WTC11 (cell line): ENCODE results near the gene GPC6. TPM values are rescaled to one million over a fixed set of nuclear protein-coding genes. Genes with fewer than 3 reads are reported as not detected.

Experiments
- ATAC-seq: fragments of 200-7000 bp; cut with Tn5 transposase; 2 replicates; pipeline ENCODE4 v1.10.0; 2021; ENCODE audit warnings: mild to moderate bottlenecking, moderate library complexity
- CTCF ChIA-PET: fragments of 300-600 bp; sonication (Branson Sonifier 250); formaldehyde crosslinking; loops from one replicate; lab custom pipeline; 2021; ENCODE audit warnings: antibody characterized with exemption; lab: Charles Lee
- POLR2A ChIA-PET: fragments of 350-600 bp; sonication (Branson Sonifier 250); formaldehyde crosslinking; loops from one replicate; lab custom pipeline; 2021; ENCODE audit warnings: antibody characterized with exemption; lab: Charles Lee
- DNase-seq: peaks from one replicate; pipeline ENCODE4 v3.0.0; 2021; ENCODE audit warnings: low spot score
- H3K27ac Mint-ChIP-seq: 2 replicates; pipeline ENCODE4 v1.8.0; 2021; ENCODE audit warnings: mixed read lengths
- H3K27me3 Mint-ChIP-seq: 2 replicates; pipeline ENCODE4 v1.8.0; 2021; ENCODE audit warnings: low read depth, mild to moderate bottlenecking, moderate library complexity, mixed read lengths
- H3K36me3 Mint-ChIP-seq: 2 replicates; pipeline ENCODE4 v1.8.0; 2021; ENCODE audit warnings: mixed read lengths
- H3K4me1 Mint-ChIP-seq: 2 replicates; pipeline ENCODE4 v1.8.0; 2022; ENCODE audit warnings: mixed read lengths
- H3K4me3 Mint-ChIP-seq: 2 replicates; pipeline ENCODE4 v1.8.0; 2021; ENCODE audit warnings: mild to moderate bottlenecking, moderate library complexity, mixed read lengths
- H3K9me3 Mint-ChIP-seq: 2 replicates; pipeline ENCODE4 v1.8.0; 2021; ENCODE audit warnings: mixed read lengths
- ERG ChIP-seq: fragments of 250-450 bp; sonication (Bioruptor Pico); IDR thresholded peaks from 2 replicates; pipeline ENCODE4 v1.8.0; 2021; ENCODE audit warnings: mild to moderate bottlenecking
- IRF2 ChIP-seq: sonication (generic); formaldehyde crosslinking; IDR thresholded peaks from 2 replicates; pipeline ENCODE4 v1.8.0; 2022; ENCODE audit warnings: low read depth, missing genetic modification reagents, borderline replicate concordance
- JUN ChIP-seq: sonication (generic); formaldehyde crosslinking; IDR thresholded peaks from 2 replicates; pipeline ENCODE4 v1.8.0; 2023; ENCODE audit warnings: mild to moderate bottlenecking, missing genetic modification reagents
- KAT7 ChIP-seq: sonication (generic); formaldehyde crosslinking; IDR thresholded peaks from 2 replicates; pipeline ENCODE4 v1.8.1; 2023; ENCODE audit warnings: missing genetic modification reagents, mild to moderate bottlenecking, borderline replicate concordance
- NR1H2 ChIP-seq: sonication (generic); formaldehyde crosslinking; IDR thresholded peaks from 2 replicates; pipeline ENCODE4 v1.9.0; 2021; ENCODE audit warnings: mild to moderate bottlenecking, moderate library complexity, missing genetic modification reagents
- PRRX2 ChIP-seq: fragments of 250-450 bp; sonication (Bioruptor Pico); IDR thresholded peaks from 2 replicates; pipeline ENCODE4 v1.8.0; 2021; ENCODE audit warnings: mild to moderate bottlenecking
- RORB ChIP-seq: fragments of 250-450 bp; sonication (Bioruptor Pico); IDR thresholded peaks from 2 replicates; pipeline ENCODE4 v1.9.0; 2021; ENCODE audit warnings: mild to moderate bottlenecking
- TP53 ChIP-seq: sonication (generic); formaldehyde crosslinking; IDR thresholded peaks from 2 replicates; pipeline ENCODE4 v1.8.1; 2023; ENCODE audit warnings: mild to moderate bottlenecking, missing genetic modification reagents
- ZBTB21 ChIP-seq: sonication (generic); formaldehyde crosslinking; IDR thresholded peaks from 2 replicates; pipeline ENCODE4 v1.8.1; 2023; ENCODE audit warnings: mild to moderate bottlenecking, missing genetic modification reagents, borderline replicate concordance
- ZNF263 ChIP-seq: sonication (generic); formaldehyde crosslinking; IDR thresholded peaks from 2 replicates; pipeline ENCODE4 v1.8.1; 2022; ENCODE audit warnings: low read depth, mild to moderate bottlenecking, moderate library complexity, missing genetic modification reagents
- total RNA-seq: library from RNA; stranded (reverse); gene quantifications from 3 replicates; pipeline ENCODE4 v1.2.3, GENCODE V29; 2021
- TF ChIP-seq, protein P1 (sequence below): sonication (generic); formaldehyde crosslinking; IDR thresholded peaks from 2 replicates; pipeline ENCODE4 v1.8.1; 2023; ENCODE audit warnings: mild to moderate bottlenecking, moderate library complexity, missing genetic modification reagents
- TF ChIP-seq, protein P2 (sequence below): fragments of 250-450 bp; sonication (Bioruptor Pico); IDR thresholded peaks from 2 replicates; pipeline ENCODE4 v2.1.2; 2022; ENCODE audit warnings: mild to moderate bottlenecking, moderate library complexity
- TF ChIP-seq, protein P3 (sequence below): sonication (generic); formaldehyde crosslinking; IDR thresholded peaks from 2 replicates; pipeline ENCODE4 v1.8.1; 2023; ENCODE audit warnings: mild to moderate bottlenecking, missing genetic modification reagents, borderline replicate concordance
- TF ChIP-seq, protein P4 (sequence below): sonication (generic); formaldehyde crosslinking; IDR thresholded peaks from 2 replicates; pipeline ENCODE4 v1.8.0; 2023; ENCODE audit warnings: missing genetic modification reagents

GPC6 gene
- total RNA-seq, 1 experiment from 2014 or later, result 19.5 TPM

GRCh38 chr13:93268327-93269028 lies 41.9 kb downstream of the GPC6 start (continued):
- TF ChIP-seq, protein P1, sequence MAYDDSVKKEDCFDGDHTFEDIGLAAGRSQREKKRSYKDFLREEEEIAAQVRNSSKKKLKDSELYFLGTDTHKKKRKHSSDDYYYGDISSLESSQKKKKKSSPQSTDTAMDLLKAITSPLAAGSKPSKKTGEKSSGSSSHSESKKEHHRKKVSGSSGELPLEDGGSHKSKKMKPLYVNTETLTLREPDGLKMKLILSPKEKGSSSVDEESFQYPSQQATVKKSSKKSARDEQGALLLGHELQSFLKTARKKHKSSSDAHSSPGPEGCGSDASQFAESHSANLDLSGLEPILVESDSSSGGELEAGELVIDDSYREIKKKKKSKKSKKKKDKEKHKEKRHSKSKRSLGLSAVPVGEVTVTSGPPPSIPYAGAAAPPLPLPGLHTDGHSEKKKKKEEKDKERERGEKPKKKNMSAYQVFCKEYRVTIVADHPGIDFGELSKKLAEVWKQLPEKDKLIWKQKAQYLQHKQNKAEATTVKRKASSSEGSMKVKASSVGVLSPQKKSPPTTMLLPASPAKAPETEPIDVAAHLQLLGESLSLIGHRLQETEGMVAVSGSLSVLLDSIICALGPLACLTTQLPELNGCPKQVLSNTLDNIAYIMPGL, result no peak

- Mint-ChIP-seq H3K36me3 (no peaks in the 10 kb centered on the region), H3K4me3 (no peak overlapping the region), H3K4me1 (peaks cover 24% of the 10 kb centered on the region), H3K27me3 (no peaks in the 10 kb centered on the region), H3K27ac (peak overlapping the region; percentile 35; the same call in 1 of the 2 replicates)
- DNase-seq (no peak), ATAC-seq (no peak)
- TF ChIP-seq ZBTB21 (CRISPR knock-in tag), result no peak
- TF ChIP-seq TP53 (CRISPR knock-in tag), result no peak
- TF ChIP-seq NR1H2 (CRISPR knock-in tag), result no peak
- no peak for TF ChIP-seq IRF2 (CRISPR knock-in tag)
- TF ChIP-seq ZNF263, result no peak
- TF ChIP-seq, all 79 proteins: peak for 0
- no peaks in the 10 kb centered on the region for H3K9me3 Mint-ChIP-seq
- POLR2A ChIA-PET, result interaction anchor here (0.6 kb wide), 1 partner anchor 153 kb away, joined by 4 read pairs; no protein-coding TSS in a partner anchor
- CTCF ChIA-PET, result no interaction called here
Measured at GRCh38 chr13:93270769-93271742, 44.4 kb downstream of the GPC6 start.

DNA sequence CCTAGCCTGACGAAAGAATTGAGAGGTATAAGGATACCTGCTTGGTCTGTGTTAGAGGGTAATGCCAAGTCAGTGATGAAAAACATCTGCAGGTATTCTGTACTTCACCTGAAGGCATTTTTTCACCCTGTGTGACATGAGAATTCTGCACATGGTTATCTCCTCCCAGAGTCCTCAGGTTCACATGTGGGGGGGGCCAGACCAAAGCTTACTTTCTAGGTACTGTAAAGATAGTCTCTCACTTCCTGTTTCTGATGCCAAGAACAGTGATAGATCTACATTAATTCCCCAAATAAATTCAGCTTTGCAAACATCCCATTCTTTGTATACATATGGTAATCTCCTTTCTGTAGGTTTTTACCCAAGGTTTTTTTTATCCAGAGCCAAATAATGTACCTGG lies 53.4 kb downstream of the GPC6 start:
- ChIA-PET POLR2A (no interaction called here), CTCF (interaction anchor here (1.8 kb wide), 1 partner anchor 11 kb away, joined by 6 read pairs; no protein-coding TSS in a partner anchor)
- Mint-ChIP-seq H3K4me3 (no peak overlapping the region), H3K36me3 (no peaks in the 10 kb centered on the region), H3K4me1 (peaks cover 39% of the 10 kb centered on the region), H3K27ac (peak overlapping the region; percentile 52; the same call in 1 of the 2 replicates), H3K27me3 (no peaks in the 10 kb centered on the region), H3K9me3 (no peaks in the 10 kb centered on the region)
- DNase-seq (no peak), ATAC-seq (peak; percentile 31)
- TF ChIP-seq PRRX2 (CRISPR knock-in tag), result no peak
- TF ChIP-seq, protein P2, sequence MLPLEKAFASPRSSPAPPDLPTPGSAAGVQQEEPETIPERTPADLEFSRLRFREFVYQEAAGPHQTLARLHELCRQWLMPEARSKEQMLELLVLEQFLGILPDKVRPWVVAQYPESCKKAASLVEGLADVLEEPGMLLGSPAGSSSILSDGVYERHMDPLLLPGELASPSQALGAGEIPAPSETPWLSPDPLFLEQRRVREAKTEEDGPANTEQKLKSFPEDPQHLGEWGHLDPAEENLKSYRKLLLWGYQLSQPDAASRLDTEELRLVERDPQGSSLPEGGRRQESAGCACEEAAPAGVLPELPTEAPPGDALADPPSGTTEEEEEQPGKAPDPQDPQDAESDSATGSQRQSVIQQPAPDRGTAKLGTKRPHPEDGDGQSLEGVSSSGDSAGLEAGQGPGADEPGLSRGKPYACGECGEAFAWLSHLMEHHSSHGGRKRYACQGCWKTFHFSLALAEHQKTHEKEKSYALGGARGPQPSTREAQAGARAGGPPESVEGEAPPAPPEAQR (CRISPR knock-in tag), result no peak
- TF ChIP-seq ERG (CRISPR knock-in tag), result no peak
- TF ChIP-seq, protein P3, sequence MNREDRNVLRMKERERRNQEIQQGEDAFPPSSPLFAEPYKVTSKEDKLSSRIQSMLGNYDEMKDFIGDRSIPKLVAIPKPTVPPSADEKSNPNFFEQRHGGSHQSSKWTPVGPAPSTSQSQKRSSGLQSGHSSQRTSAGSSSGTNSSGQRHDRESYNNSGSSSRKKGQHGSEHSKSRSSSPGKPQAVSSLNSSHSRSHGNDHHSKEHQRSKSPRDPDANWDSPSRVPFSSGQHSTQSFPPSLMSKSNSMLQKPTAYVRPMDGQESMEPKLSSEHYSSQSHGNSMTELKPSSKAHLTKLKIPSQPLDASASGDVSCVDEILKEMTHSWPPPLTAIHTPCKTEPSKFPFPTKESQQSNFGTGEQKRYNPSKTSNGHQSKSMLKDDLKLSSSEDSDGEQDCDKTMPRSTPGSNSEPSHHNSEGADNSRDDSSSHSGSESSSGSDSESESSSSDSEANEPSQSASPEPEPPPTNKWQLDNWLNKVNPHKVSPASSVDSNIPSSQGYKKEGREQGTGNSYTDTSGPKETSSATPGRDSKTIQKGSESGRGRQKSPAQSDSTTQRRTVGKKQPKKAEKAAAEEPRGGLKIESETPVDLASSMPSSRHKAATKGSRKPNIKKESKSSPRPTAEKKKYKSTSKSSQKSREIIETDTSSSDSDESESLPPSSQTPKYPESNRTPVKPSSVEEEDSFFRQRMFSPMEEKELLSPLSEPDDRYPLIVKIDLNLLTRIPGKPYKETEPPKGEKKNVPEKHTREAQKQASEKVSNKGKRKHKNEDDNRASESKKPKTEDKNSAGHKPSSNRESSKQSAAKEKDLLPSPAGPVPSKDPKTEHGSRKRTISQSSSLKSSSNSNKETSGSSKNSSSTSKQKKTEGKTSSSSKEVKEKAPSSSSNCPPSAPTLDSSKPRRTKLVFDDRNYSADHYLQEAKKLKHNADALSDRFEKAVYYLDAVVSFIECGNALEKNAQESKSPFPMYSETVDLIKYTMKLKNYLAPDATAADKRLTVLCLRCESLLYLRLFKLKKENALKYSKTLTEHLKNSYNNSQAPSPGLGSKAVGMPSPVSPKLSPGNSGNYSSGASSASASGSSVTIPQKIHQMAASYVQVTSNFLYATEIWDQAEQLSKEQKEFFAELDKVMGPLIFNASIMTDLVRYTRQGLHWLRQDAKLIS, result no peak
- TF ChIP-seq NR1H2 (CRISPR knock-in tag), result no peak
- TF ChIP-seq, protein P4, sequence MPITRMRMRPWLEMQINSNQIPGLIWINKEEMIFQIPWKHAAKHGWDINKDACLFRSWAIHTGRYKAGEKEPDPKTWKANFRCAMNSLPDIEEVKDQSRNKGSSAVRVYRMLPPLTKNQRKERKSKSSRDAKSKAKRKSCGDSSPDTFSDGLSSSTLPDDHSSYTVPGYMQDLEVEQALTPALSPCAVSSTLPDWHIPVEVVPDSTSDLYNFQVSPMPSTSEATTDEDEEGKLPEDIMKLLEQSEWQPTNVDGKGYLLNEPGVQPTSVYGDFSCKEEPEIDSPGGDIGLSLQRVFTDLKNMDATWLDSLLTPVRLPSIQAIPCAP (CRISPR knock-in tag), result no peak
- no peak for TF ChIP-seq RORB
- no peak for TF ChIP-seq KAT7 (CRISPR knock-in tag)
- no peak for TF ChIP-seq JUN (CRISPR knock-in tag)
